ACC112 (cell line): ENCODE data around the gene PRSS38.

Experiments used
- H2AFZ ChIP-seq: fragments of 200-600 bp; sonication (generic); one replicate; pipeline ENCODE4 v1.6.0; 2017; ENCODE audit warnings: antibody characterized with exemption, low read length; ENCODE audit not compliant: unreplicated experiment
- H3K27ac ChIP-seq: fragments of 200-600 bp; sonication (generic); 2 replicates; pipeline ENCODE4 v1.5.1; 2014; ENCODE audit warnings: low read depth, mild to moderate bottlenecking, antibody characterized with exemption, low read length, moderate library complexity
- H3K27me3 ChIP-seq: fragments of 200-600 bp; sonication (generic); 2 replicates; pipeline ENCODE4 v1.6.1; 2014; ENCODE audit warnings: mild to moderate bottlenecking, antibody characterized with exemption, low read length, moderate library complexity, mixed read lengths; ENCODE audit not compliant: insufficient read depth
- H3K36me3 ChIP-seq: fragments of 200-600 bp; sonication (generic); 2 replicates; pipeline ENCODE4 v1.6.1; 2016; ENCODE audit warnings: mild to moderate bottlenecking, antibody characterized with exemption, low read length, moderate library complexity, mixed read lengths; ENCODE audit not compliant: insufficient read depth
- H3K4me1 ChIP-seq: fragments of 200-600 bp; sonication (generic); one replicate; pipeline ENCODE4 v1.6.1; 2016; ENCODE audit warnings: low read length, mixed read lengths; ENCODE audit not compliant: insufficient read depth, unreplicated experiment, control insufficient read depth
- H3K4me3 ChIP-seq: fragments of 200-600 bp; sonication (generic); 2 replicates; pipeline ENCODE4 v1.5.1; 2014; ENCODE audit warnings: mild to moderate bottlenecking, low read depth, low read length
- H3K79me2 ChIP-seq: fragments of 200-600 bp; sonication (generic); one replicate; pipeline ENCODE4 v1.6.0; 2016; ENCODE audit warnings: low read length; ENCODE audit not compliant: control insufficient read depth, unreplicated experiment, insufficient read depth

PRSS38 gene

GRCh38 chr1:227815468-227816409 is at the start of gene PRSS38:
Gene PRSS38 (plus strand): TSS chr1:227815675. CDS start chr1:227815717, 42 bp downstream.
- Histone ChIP-seq H3K4me1 (no peaks in the 10 kb centered on the region), H3K79me2 (no peaks in the 10 kb centered on the region), H3K27me3 (peaks cover 9% of the 10 kb centered on the region; the same call in 1 of the 2 replicates), H3K27ac (no peak within 1 kb of the TSS), H3K36me3 (no peaks in the 10 kb centered on the region), H3K4me3 (no peak within 1 kb of the TSS), H2AFZ (no peak within 1 kb of the TSS)

GRCh38 chr1:227766015-227766634 is 49.4 kb upstream of the PRSS38 start:
- Histone ChIP-seq H3K27ac (no peak overlapping the region), H3K4me3 (no peak overlapping the region), H3K4me1 (no peaks in the 10 kb centered on the region), H3K79me2 (peaks cover 5% of the 10 kb centered on the region), H2AFZ (no peak overlapping the region), H3K27me3 (no peaks in the 10 kb centered on the region), H3K36me3 (peaks cover 5% of the 10 kb centered on the region; the same call in 1 of the 2 replicates)

- H3K4me3 ChIP-seq, result no peak overlapping the region
- no peak overlapping the region for H3K27ac ChIP-seq
- H3K27me3 ChIP-seq, result no peaks in the 10 kb centered on the region
- H2AFZ ChIP-seq, result no peak overlapping the region
- peaks cover 5% of the 10 kb centered on the region for H3K79me2 ChIP-seq
- peaks cover 5% of the 10 kb centered on the region; the same call in 1 of the 2 replicates for H3K36me3 ChIP-seq
- H3K4me1 ChIP-seq, result no peaks in the 10 kb centered on the region
Observed at GRCh38 chr1:227766653-227767277, 48.7 kb upstream of the PRSS38 start.

GRCh38 chr1:227767401-227768124 is 47.9 kb upstream of the PRSS38 start:
- H3K27ac ChIP-seq, result no peak overlapping the region
- no peak overlapping the region for H2AFZ ChIP-seq
- no peaks in the 10 kb centered on the region for H3K4me1 ChIP-seq
- H3K27me3 ChIP-seq, result no peaks in the 10 kb centered on the region
- H3K36me3 ChIP-seq, result peaks cover 5% of the 10 kb centered on the region; the same call in 1 of the 2 replicates
- peaks cover 5% of the 10 kb centered on the region for H3K79me2 ChIP-seq
- H3K4me3 ChIP-seq, result no peak overlapping the region

DNA sequence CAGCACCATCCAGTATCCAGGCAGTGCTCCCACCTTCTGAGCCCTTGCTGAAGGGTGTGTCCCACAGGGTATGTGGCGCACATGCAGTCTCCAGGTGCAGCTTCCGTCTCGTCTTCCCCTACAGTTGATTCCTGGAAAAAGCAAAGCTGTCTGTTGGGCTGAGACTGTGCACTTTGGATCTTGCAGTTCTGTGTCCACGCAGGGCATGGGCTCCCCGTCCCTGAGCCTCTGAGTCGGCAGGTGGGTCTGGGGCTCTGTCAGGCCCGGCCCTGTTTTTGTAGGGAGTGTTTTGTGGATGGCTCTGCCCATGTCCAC is 47.4 kb upstream of the PRSS38 start:
- Histone ChIP-seq H3K4me1 (no peaks in the 10 kb centered on the region), H3K36me3 (peaks cover 5% of the 10 kb centered on the region; the same call in 1 of the 2 replicates), H3K27ac (no peak overlapping the region), H3K4me3 (no peak overlapping the region), H2AFZ (no peak overlapping the region), H3K27me3 (no peaks in the 10 kb centered on the region), H3K79me2 (peaks cover 5% of the 10 kb centered on the region)

- peaks cover 3% of the 10 kb centered on the region for H3K79me2 ChIP-seq
- H3K4me3 ChIP-seq, result no peak overlapping the region
- H3K27ac ChIP-seq, result no peak overlapping the region
- no peaks in the 10 kb centered on the region for H3K27me3 ChIP-seq
- no peaks in the 10 kb centered on the region for H3K4me1 ChIP-seq
- peaks cover 5% of the 10 kb centered on the region; the same call in 1 of the 2 replicates for H3K36me3 ChIP-seq
- H2AFZ ChIP-seq, result no peak overlapping the region
Observed at GRCh38 chr1:227768640-227769039, 46.8 kb upstream of the PRSS38 start.

DNA sequence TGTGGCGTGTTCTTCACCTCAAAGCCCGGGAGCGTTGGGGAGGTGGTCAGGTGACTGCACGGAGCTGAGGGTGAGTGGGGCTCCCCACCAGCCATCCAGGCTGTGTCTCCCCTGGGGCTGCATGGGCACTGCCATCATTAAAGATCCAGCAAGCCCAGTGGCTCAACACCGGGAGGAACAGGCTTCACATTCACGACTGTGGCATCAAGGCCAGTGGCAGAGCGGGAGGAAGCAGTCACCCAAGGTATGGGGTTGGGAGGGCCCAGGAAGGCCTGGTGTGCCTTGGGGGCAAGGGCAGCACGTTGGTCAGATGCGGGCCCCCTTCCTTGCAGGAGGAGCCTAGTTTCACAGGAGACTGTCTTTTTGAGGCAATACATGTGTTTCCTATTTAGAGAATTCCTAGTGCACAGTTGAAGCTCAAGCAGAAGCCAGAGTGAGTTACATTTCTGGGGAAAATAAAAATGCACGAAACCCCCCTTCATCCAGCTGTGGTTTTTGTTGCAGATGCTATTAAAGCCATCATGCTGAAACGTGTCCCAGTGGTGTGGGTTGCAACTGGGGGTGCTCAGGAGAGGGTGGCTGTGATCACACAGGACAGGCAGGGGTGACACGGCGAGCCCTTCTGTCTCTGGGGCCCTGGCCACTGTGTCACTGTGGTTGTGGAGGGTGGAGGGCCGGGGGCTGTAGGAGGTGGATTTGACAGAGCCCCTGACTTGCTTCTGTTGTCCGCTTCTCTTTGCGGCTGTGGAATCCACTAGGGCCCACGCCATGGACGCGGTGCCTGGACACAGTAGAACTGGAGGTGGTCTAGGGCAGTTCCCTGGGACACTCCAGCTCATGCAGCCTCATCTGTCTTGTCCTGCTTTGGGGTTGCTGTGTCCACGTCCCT is 46.2 kb upstream of the PRSS38 start:
- Histone ChIP-seq H3K27ac (no peak overlapping the region), H3K79me2 (no peaks in the 10 kb centered on the region), H3K4me1 (no peaks in the 10 kb centered on the region), H3K4me3 (no peak overlapping the region), H2AFZ (no peak overlapping the region), H3K36me3 (peaks cover 5% of the 10 kb centered on the region; the same call in 1 of the 2 replicates), H3K27me3 (no peaks in the 10 kb centered on the region)

- Histone ChIP-seq H2AFZ (no peak overlapping the region), H3K4me3 (no peak overlapping the region), H3K4me1 (no peaks in the 10 kb centered on the region), H3K27ac (no peak overlapping the region), H3K36me3 (peaks cover 5% of the 10 kb centered on the region; the same call in 1 of the 2 replicates), H3K27me3 (no peaks in the 10 kb centered on the region), H3K79me2 (no peaks in the 10 kb centered on the region)
Observed at GRCh38 chr1:227769936-227770494, 45.5 kb upstream of the PRSS38 start.

DNA sequence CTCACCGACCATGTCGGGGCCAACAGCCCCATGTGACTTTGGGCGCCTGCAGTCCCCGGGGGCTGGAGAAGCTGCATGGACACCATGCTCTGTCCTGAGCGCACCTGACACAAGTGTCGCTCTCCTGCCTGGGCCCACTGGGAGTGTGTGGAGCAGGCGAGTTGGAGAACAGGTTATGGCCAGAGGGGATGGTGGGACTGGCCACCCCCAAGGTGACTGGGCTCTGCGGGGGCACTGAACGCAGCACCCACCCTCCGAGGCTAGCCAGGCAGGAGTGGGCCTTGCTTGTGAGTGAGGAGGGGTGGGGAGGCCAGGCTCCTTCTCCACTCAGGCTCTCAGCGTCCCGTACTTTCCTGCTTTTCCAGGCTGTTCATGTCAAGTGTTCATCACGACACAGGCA is 44.7 kb upstream of the PRSS38 start:
- Histone ChIP-seq H3K4me3 (no peak overlapping the region), H2AFZ (no peak overlapping the region), H3K36me3 (peaks cover 5% of the 10 kb centered on the region; the same call in 1 of the 2 replicates), H3K27me3 (no peaks in the 10 kb centered on the region), H3K27ac (no peak overlapping the region), H3K79me2 (no peaks in the 10 kb centered on the region), H3K4me1 (no peaks in the 10 kb centered on the region)
